Natural killer cell (primary cell): ENCODE measurements around the gene CMSS1. TPM values are rescaled to one million over a fixed set of nuclear protein-coding genes. Genes with fewer than 3 reads are reported as not detected.

Source experiments
- ATAC-seq, 3 donors: fragments of 150-1000 bp in 2 of 3; fragments of 200-7000 bp in 1 of 3; cut with Tn5 transposase; 1 replicate in 1 of 3; 2 replicates in 2 of 3; pipeline ENCODE4 v1.10.0; 2021; ENCODE audit warnings: mild to moderate bottlenecking in 2 of 3, moderate library complexity in 2 of 3
- DNase-seq, 2 donors: peaks; one replicate each; pipeline versions ENCODE4 v3.0.0 to v3.0.0-alpha.2; 2013 to 2021; ENCODE audit warnings: mixed read lengths in 1 of 2
- H3K27ac ChIP-seq: one replicate; pipeline ENCODE4 v1.5.1; 2013; ENCODE audit warnings: mild to moderate bottlenecking, low read length
- H3K27me3 ChIP-seq: one replicate; pipeline ENCODE4 v1.6.1; 2013; ENCODE audit warnings: low read length; ENCODE audit not compliant: control insufficient read depth, insufficient read depth
- H3K36me3 ChIP-seq: one replicate; pipeline ENCODE4 v1.6.1; 2013; ENCODE audit warnings: low read length; ENCODE audit not compliant: control insufficient read depth, insufficient read depth
- H3K4me1 ChIP-seq: one replicate; pipeline ENCODE4 v1.6.1; 2013; ENCODE audit warnings: low read length; ENCODE audit not compliant: control insufficient read depth, insufficient read depth
- H3K4me3 ChIP-seq: one replicate; pipeline ENCODE4 v1.5.1; 2013; ENCODE audit warnings: low read length
- H3K9me3 ChIP-seq: one replicate; pipeline ENCODE4 v1.6.1; 2013; ENCODE audit warnings: low read length; ENCODE audit not compliant: control insufficient read depth, insufficient read depth
- H3K27ac Mint-ChIP-seq, 2 donors: one replicate each; pipeline ENCODE4 v1.8.0; 2022; ENCODE audit warnings: mild to moderate bottlenecking in 2 of 2, mixed read lengths in 2 of 2, moderate library complexity in 1 of 2
- H3K27me3 Mint-ChIP-seq, 2 donors: one replicate each; pipeline ENCODE4 v1.8.0; 2022; ENCODE audit warnings: low read depth in 2 of 2, mixed read lengths in 2 of 2
- H3K36me3 Mint-ChIP-seq: one replicate; pipeline ENCODE4 v1.8.0; 2022; ENCODE audit warnings: mixed read lengths
- H3K4me1 Mint-ChIP-seq, 2 donors: one replicate each; pipeline ENCODE4 v1.8.0; 2022; ENCODE audit warnings: mixed read lengths in 2 of 2
- H3K4me3 Mint-ChIP-seq: one replicate; pipeline ENCODE4 v1.8.0; 2022; ENCODE audit warnings: mild to moderate bottlenecking, moderate library complexity, mixed read lengths
- H3K9me3 Mint-ChIP-seq, 2 donors: one replicate each; pipeline ENCODE4 v1.8.0; 2022; ENCODE audit warnings: mixed read lengths in 2 of 2
- CTCF ChIP-seq: fragments of 200-600 bp; IDR thresholded peaks from one replicate; pipeline ENCODE4 v1.8.0; 2022; ENCODE audit warnings: antibody characterized with exemption
- WGBS: methylation state at CpG from one replicate; pipeline ENCODE4 v1.1.7; 2013; ENCODE audit warnings: missing lambda C conversion rate; ENCODE audit not compliant: insufficient coverage; 5-methylcytosine and 5-hydroxymethylcytosine counted together
- intact Hi-C: fragments of 100-400 bp; cut with micrococcal nuclease; formaldehyde crosslinking; loops from one replicate; pipeline ENCODE4 v1.14.2; 2022
- total RNA-seq, 4 donors: library from RNA; stranded (reverse); fragments of 120-200 nt in 1 of 4; gene quantifications; one replicate each; pipeline versions ENCODE4 v1.2.3 to v1.2.4, GENCODE V29; 2013 to 2022

Gene CMSS1
- total RNA-seq, 3 donors from 2014 or later (not counting 1 experiment from before 2014, with no cell fraction given) = 7.8 to 12.7 (median 9.2) TPM

GRCh38 chr3:100040451-100041225 lies 223.0 kb downstream of the CMSS1 start:
- no peak overlapping the region for H3K4me3 ChIP-seq
- WGBS = 88% methylated on average over 3 of the region's 3 CpGs
- ATAC-seq (no peak), DNase-seq (no peak)
- H3K4me1 ChIP-seq = no peaks in the 10 kb centered on the region
- no peaks in the 10 kb centered on the region for H3K27me3 ChIP-seq
- intact Hi-C loops = no loop called here
- Mint-ChIP-seq H3K36me3 (no peaks in the 10 kb centered on the region), H3K4me1 (no peaks in the 10 kb centered on the region), H3K27me3 (no peaks in the 10 kb centered on the region), H3K4me3 (no peak overlapping the region), H3K27ac (no peak overlapping the region), H3K9me3 (no peaks in the 10 kb centered on the region)
- H3K9me3 ChIP-seq = no peaks in the 10 kb centered on the region
- H3K36me3 ChIP-seq = no peaks in the 10 kb centered on the region
- no peak for TF ChIP-seq CTCF
- no peak overlapping the region for H3K27ac ChIP-seq

- no peak overlapping the region for H3K27ac Mint-ChIP-seq
- no peaks in the 10 kb centered on the region for H3K36me3 ChIP-seq
- WGBS = 100% methylated on average over 1 of the region's 1 CpG
- intact Hi-C loops = no loop called here
- DNase-seq (no peak), ATAC-seq (no peak)
- no peaks in the 10 kb centered on the region for H3K4me1 ChIP-seq
- no peaks in the 10 kb centered on the region for H3K9me3 ChIP-seq
- H3K4me3 Mint-ChIP-seq = no peak overlapping the region
- no peaks in the 10 kb centered on the region for H3K27me3 ChIP-seq
- no peaks in the 10 kb centered on the region for H3K9me3 Mint-ChIP-seq
- no peaks in the 10 kb centered on the region for H3K4me1 Mint-ChIP-seq
- H3K36me3 Mint-ChIP-seq = no peaks in the 10 kb centered on the region
- TF ChIP-seq CTCF = no peak
- no peak overlapping the region for H3K4me3 ChIP-seq
- H3K27me3 Mint-ChIP-seq = no peaks in the 10 kb centered on the region
- no peak overlapping the region for H3K27ac ChIP-seq
Observed at GRCh38 chr3:100041328-100041749, 223.7 kb downstream of the CMSS1 start.

- intact Hi-C loops = no loop called here
- no peak overlapping the region for H3K27ac Mint-ChIP-seq
- peaks cover 2 to 4% of the 10 kb centered on the region in 2 donors for H3K4me1 Mint-ChIP-seq
- no peaks in the 10 kb centered on the region for H3K9me3 Mint-ChIP-seq
- Histone ChIP-seq H3K27ac (no peak overlapping the region), H3K36me3 (no peaks in the 10 kb centered on the region), H3K4me3 (no peak overlapping the region), H3K4me1 (no peaks in the 10 kb centered on the region), H3K27me3 (no peaks in the 10 kb centered on the region), H3K9me3 (no peaks in the 10 kb centered on the region)
- ATAC-seq = no peak
- TF ChIP-seq CTCF = no peak
- no peak for DNase-seq
- no peaks in the 10 kb centered on the region for H3K27me3 Mint-ChIP-seq
- WGBS = 97% methylated on average over 6 of the region's 6 CpGs
- no peak overlapping the region for H3K4me3 Mint-ChIP-seq
- no peaks in the 10 kb centered on the region for H3K36me3 Mint-ChIP-seq
Observed at GRCh38 chr3:100042166-100042981, 224.7 kb downstream of the CMSS1 start.
